ENCODE data around the gene SEPHS1. TPM values are rescaled to one million over a fixed set of nuclear protein-coding genes. Genes with fewer than 3 reads are reported as not detected.

Gene SEPHS1
- total RNA-seq, 2 donors from 2014 or later, result 127 to 268 TPM

GRCh38 chr10:13310518-13311176, 37.4 kb downstream of the SEPHS1 start:
- no peak overlapping the region for H3K27ac ChIP-seq (ENCODE audit: low read depth, low read length)
- WGBS, 2 experiments (ENCODE audit: insufficient coverage in 1 of 2, insufficient read length in 1 of 2), result 90 to 96% methylated on average over 6 to 7 of the region's 7 CpGs
- no peaks in the 10 kb centered on the region for H3K4me1 Mint-ChIP-seq
- no peaks in the 10 kb centered on the region for H3K9me3 ChIP-seq (ENCODE audit: control insufficient read depth, low read length)
- TF ChIP-seq, protein P1, sequence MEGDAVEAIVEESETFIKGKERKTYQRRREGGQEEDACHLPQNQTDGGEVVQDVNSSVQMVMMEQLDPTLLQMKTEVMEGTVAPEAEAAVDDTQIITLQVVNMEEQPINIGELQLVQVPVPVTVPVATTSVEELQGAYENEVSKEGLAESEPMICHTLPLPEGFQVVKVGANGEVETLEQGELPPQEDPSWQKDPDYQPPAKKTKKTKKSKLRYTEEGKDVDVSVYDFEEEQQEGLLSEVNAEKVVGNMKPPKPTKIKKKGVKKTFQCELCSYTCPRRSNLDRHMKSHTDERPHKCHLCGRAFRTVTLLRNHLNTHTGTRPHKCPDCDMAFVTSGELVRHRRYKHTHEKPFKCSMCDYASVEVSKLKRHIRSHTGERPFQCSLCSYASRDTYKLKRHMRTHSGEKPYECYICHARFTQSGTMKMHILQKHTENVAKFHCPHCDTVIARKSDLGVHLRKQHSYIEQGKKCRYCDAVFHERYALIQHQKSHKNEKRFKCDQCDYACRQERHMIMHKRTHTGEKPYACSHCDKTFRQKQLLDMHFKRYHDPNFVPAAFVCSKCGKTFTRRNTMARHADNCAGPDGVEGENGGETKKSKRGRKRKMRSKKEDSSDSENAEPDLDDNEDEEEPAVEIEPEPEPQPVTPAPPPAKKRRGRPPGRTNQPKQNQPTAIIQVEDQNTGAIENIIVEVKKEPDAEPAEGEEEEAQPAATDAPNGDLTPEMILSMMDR (conservative IDR thresholded peaks at IDR 0.05), result no peak
- H3K36me3 Mint-ChIP-seq (ENCODE audit: low read depth), result no peaks in the 10 kb centered on the region
- no peaks in the 10 kb centered on the region for H3K27me3 ChIP-seq (ENCODE audit: control insufficient read depth, insufficient read depth, low read length, poor library complexity, severe bottlenecking)
- no peak overlapping the region for H3K27ac Mint-ChIP-seq
- no peak for DNase-seq
- no peak overlapping the region for H3K9ac ChIP-seq (ENCODE audit: extremely low read depth, low read length, poor library complexity, severe bottlenecking)
- H3K4me3 Mint-ChIP-seq, result no peak overlapping the region
- H3K27me3 Mint-ChIP-seq (ENCODE audit: insufficient read depth), result no peaks in the 10 kb centered on the region
- H3K4me1 ChIP-seq (ENCODE audit: control insufficient read depth, insufficient read depth, low read length), result no peaks in the 10 kb centered on the region
- H3K36me3 ChIP-seq (ENCODE audit: control insufficient read depth, insufficient read depth, low read length), result no peaks in the 10 kb centered on the region
- H3K4me3 ChIP-seq (ENCODE audit: low read length), result no peak overlapping the region
- H3K9me3 Mint-ChIP-seq, result no peaks in the 10 kb centered on the region

DNA sequence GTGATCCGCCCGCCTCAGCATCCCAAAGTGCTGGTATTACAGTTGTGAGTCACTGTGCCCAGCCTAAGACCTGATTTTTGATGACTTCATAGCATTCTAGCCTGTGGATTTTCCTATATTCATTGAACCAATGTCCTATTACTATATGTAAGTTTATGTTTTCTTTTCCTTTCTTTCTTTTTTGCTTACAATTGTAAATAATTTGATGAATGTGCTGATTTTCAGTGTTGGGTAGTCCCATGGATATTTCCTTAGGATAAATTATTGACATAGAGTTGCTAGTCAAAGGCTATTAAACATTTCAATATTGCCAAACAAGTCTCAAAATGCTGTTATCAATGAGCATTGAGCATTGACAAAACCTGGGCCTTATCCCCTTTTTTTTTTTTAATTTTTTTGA, 38.3 kb downstream of the SEPHS1 start:
- TF ChIP-seq, protein P1 (conservative IDR thresholded peaks at IDR 0.05), result no peak
- Histone ChIP-seq H3K4me1 (ENCODE audit: control insufficient read depth, insufficient read depth, low read length) (no peaks in the 10 kb centered on the region), H3K36me3 (ENCODE audit: control insufficient read depth, insufficient read depth, low read length) (no peaks in the 10 kb centered on the region), H3K4me3 (ENCODE audit: low read length) (no peak overlapping the region), H3K9ac (ENCODE audit: extremely low read depth, low read length, poor library complexity, severe bottlenecking) (no peak overlapping the region), H3K27me3 (ENCODE audit: control insufficient read depth, insufficient read depth, low read length, poor library complexity, severe bottlenecking) (no peaks in the 10 kb centered on the region), H3K27ac (ENCODE audit: low read depth, low read length) (no peak overlapping the region), H3K9me3 (ENCODE audit: control insufficient read depth, low read length) (no peaks in the 10 kb centered on the region)
- no peaks in the 10 kb centered on the region for H3K36me3 Mint-ChIP-seq (ENCODE audit: low read depth)
- H3K4me1 Mint-ChIP-seq, result no peaks in the 10 kb centered on the region
- no peaks in the 10 kb centered on the region for H3K9me3 Mint-ChIP-seq
- 95 to 100% methylated on average over 2 of the region's 2 CpGs for WGBS, 2 experiments (ENCODE audit: insufficient coverage in 1 of 2, insufficient read length in 1 of 2)
- no peak overlapping the region for H3K27ac Mint-ChIP-seq
- H3K27me3 Mint-ChIP-seq (ENCODE audit: insufficient read depth), result no peaks in the 10 kb centered on the region
- H3K4me3 Mint-ChIP-seq, result no peak overlapping the region
- DNase-seq, result no peak

GRCh38 chr10:13308096-13308495, 40.0 kb downstream of the SEPHS1 start:
- Mint-ChIP-seq H3K4me3 (no peak overlapping the region), H3K9me3 (no peaks in the 10 kb centered on the region), H3K36me3 (ENCODE audit: low read depth) (no peaks in the 10 kb centered on the region), H3K4me1 (no peaks in the 10 kb centered on the region), H3K27me3 (ENCODE audit: insufficient read depth) (no peaks in the 10 kb centered on the region), H3K27ac (no peak overlapping the region)
- Histone ChIP-seq H3K36me3 (ENCODE audit: control insufficient read depth, insufficient read depth, low read length) (no peaks in the 10 kb centered on the region), H3K27ac (ENCODE audit: low read depth, low read length) (no peak overlapping the region), H3K27me3 (ENCODE audit: control insufficient read depth, insufficient read depth, low read length, poor library complexity, severe bottlenecking) (no peaks in the 10 kb centered on the region), H3K9me3 (ENCODE audit: control insufficient read depth, low read length) (no peaks in the 10 kb centered on the region), H3K9ac (ENCODE audit: extremely low read depth, low read length, poor library complexity, severe bottlenecking) (no peak overlapping the region), H3K4me1 (ENCODE audit: control insufficient read depth, insufficient read depth, low read length) (no peaks in the 10 kb centered on the region), H3K4me3 (ENCODE audit: low read length) (no peak overlapping the region)
- TF ChIP-seq, protein P1 (conservative IDR thresholded peaks at IDR 0.05), result no peak
- 94 to 100% methylated on average over 4 to 6 of the region's 6 CpGs for WGBS, 2 experiments (ENCODE audit: insufficient coverage in 1 of 2, insufficient read length in 1 of 2)
- no peak for DNase-seq
